EL (cell line): Measurements from ENCODE around the gene TNNI3.
"Not testable (repeated sequence)": the region's sequence is repeated elsewhere in the genome, so short reads cannot be mapped to it uniquely, and the experiment has no call there.

ENCODE experiments used
- DNase-seq: peaks from one replicate; pipeline ENCODE4 v3.0.0-alpha.2; 2016

Gene TNNI3

GRCh38 chr19:55157064-55157908, at the start of gene TNNI3:
TNNI3 (minus strand) TSS chr19:55157732; CDS start chr19:55157589, 143 bp downstream.
- DNase-seq = no peak

GRCh38 chr19:55206664-55207500, 49.4 kb upstream of the TNNI3 start:
- peak; percentile 95 for DNase-seq

GRCh38 chr19:55202199-55202598, 44.7 kb upstream of the TNNI3 start:
- DNase-seq = not testable (repeated sequence)

- DNase-seq = no peak
Measured at GRCh38 chr19:55199620-55200204, 42.2 kb upstream of the TNNI3 start.

GRCh38 chr19:55198651-55199050, 41.1 kb upstream of the TNNI3 start:
- no peak for DNase-seq

GRCh38 chr19:55197528-55197927, 40.0 kb upstream of the TNNI3 start:
- DNase-seq = peak; percentile 23

- peak; percentile 12 for DNase-seq
Measured at GRCh38 chr19:55196803-55197202, 39.3 kb upstream of the TNNI3 start.

GRCh38 chr19:55193481-55193880, 35.9 kb upstream of the TNNI3 start:
- no peak for DNase-seq

- DNase-seq = peak; percentile 97
Measured at GRCh38 chr19:55189403-55189835, 31.9 kb upstream of the TNNI3 start.

GRCh38 chr19:55188625-55189024, 31.1 kb upstream of the TNNI3 start:
- DNase-seq = no peak

- no peak for DNase-seq
Measured at GRCh38 chr19:55186080-55186479, 28.5 kb upstream of the TNNI3 start.

GRCh38 chr19:55181740-55182139, 24.2 kb upstream of the TNNI3 start:
- no peak for DNase-seq

GRCh38 chr19:55179606-55180484, 22.3 kb upstream of the TNNI3 start, which contains the start of gene SYT5:
SYT5 (minus strand) TSS chr19:55180289; CDS start chr19:55179041, 1,248 bp downstream.
- DNase-seq = peak; percentile 34

- peak; percentile 79 for DNase-seq
Measured at GRCh38 chr19:55178781-55179599, 21.5 kb upstream of the TNNI3 start.

- peak; percentile 11 for DNase-seq
Measured at GRCh38 chr19:55176076-55176475, 18.5 kb upstream of the TNNI3 start.

- no peak for DNase-seq
Measured at GRCh38 chr19:55175117-55175867, 17.8 kb upstream of the TNNI3 start.

- no peak for DNase-seq
Measured at GRCh38 chr19:55174425-55175116, 17.0 kb upstream of the TNNI3 start.

- DNase-seq = peak; percentile 90
Measured at GRCh38 chr19:55173714-55174409, 16.3 kb upstream of the TNNI3 start.

GRCh38 chr19:55173186-55173713, 15.7 kb upstream of the TNNI3 start:
- DNase-seq = no peak
